NT2/D1 (cell line): ENCODE data around the gene ZSCAN5B.

Experiments
- SUZ12 ChIP-seq: IDR thresholded peaks from 2 replicates; pipeline ENCODE4 v1.6.1; 2011; ENCODE audit not compliant: insufficient read length, insufficient read depth; ENCODE audit errors: extremely low read depth
- YY1 ChIP-seq: IDR thresholded peaks from 2 replicates; pipeline ENCODE4 v1.6.1; 2011; ENCODE audit not compliant: insufficient read length, insufficient read depth
- ZNF274 ChIP-seq: IDR thresholded peaks from 2 replicates; pipeline ENCODE4 v1.6.1; 2011; ENCODE audit warnings: mild to moderate bottlenecking, low read depth, low read length

GRCh38 chr19:56142897-56143434, 54.6 kb downstream of the ZSCAN5B start:
- TF ChIP-seq SUZ12 (no peak), YY1 (no peak), ZNF274 (no peak)
